ENCODE results near the gene UBASH3B. TPM values are rescaled to one million over a fixed set of nuclear protein-coding genes. Genes with fewer than 3 reads are reported as not detected.

Gene UBASH3B
- total RNA-seq, 1 experiment from 2014 or later: 8.0 TPM

DNA sequence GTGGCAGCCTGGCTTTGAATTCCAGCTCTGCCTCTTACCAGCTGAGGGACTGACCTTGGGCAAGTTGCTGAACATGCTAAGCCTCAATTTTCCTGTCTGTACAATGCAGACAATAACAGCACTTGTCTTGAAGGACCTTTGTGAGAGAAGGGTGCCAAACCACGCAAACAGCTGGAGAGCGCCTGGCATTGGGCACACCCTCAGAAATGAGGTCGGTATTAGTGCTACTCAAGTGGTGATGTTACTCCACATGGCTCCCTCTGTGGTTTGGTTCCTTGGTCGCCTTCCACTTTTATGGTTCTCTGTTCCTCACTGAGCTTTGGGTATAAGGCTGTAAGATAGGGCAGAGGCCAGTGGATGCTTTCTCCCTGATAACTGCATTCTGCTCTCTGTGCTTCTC lies 8.2 kb downstream of the UBASH3B start:
- no peak overlapping the region for H4K5ac ChIP-seq (ENCODE audit: insufficient read length, low read depth, low read length)
- TF ChIP-seq, protein P1, sequence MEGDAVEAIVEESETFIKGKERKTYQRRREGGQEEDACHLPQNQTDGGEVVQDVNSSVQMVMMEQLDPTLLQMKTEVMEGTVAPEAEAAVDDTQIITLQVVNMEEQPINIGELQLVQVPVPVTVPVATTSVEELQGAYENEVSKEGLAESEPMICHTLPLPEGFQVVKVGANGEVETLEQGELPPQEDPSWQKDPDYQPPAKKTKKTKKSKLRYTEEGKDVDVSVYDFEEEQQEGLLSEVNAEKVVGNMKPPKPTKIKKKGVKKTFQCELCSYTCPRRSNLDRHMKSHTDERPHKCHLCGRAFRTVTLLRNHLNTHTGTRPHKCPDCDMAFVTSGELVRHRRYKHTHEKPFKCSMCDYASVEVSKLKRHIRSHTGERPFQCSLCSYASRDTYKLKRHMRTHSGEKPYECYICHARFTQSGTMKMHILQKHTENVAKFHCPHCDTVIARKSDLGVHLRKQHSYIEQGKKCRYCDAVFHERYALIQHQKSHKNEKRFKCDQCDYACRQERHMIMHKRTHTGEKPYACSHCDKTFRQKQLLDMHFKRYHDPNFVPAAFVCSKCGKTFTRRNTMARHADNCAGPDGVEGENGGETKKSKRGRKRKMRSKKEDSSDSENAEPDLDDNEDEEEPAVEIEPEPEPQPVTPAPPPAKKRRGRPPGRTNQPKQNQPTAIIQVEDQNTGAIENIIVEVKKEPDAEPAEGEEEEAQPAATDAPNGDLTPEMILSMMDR (conservative IDR thresholded peaks at IDR 0.05): no peak
- no peaks in the 10 kb centered on the region for H3K79me2 ChIP-seq (ENCODE audit: insufficient read depth, low read length)
- H3K27ac Mint-ChIP-seq: no peak overlapping the region
- no peak overlapping the region for H3K4me2 ChIP-seq (ENCODE audit: insufficient read depth, insufficient read length, low read length)
- H3K23me2 ChIP-seq (ENCODE audit: insufficient read length, low read depth, low read length, poor library complexity, severe bottlenecking): no peaks in the 10 kb centered on the region
- no peak overlapping the region for H2BK120ac ChIP-seq (ENCODE audit: low read depth, low read length, poor library complexity, severe bottlenecking)
- no peaks in the 10 kb centered on the region for H3K27me3 ChIP-seq (ENCODE audit: insufficient read depth, low read length)
- DNase-seq: no peak
- no peak overlapping the region for H2AK5ac ChIP-seq (ENCODE audit: insufficient read length, low read length)
- no peak overlapping the region for H4K91ac ChIP-seq (ENCODE audit: insufficient read length, low read depth, low read length)
- H2BK20ac ChIP-seq (ENCODE audit: low read depth, low read length, poor library complexity, severe bottlenecking): no peak overlapping the region
- H2BK5ac ChIP-seq (ENCODE audit: insufficient read length, low read length): no peak overlapping the region
- H4K20me1 ChIP-seq (ENCODE audit: control insufficient read depth, insufficient read depth, insufficient read length): no peaks in the 10 kb centered on the region
- no peaks in the 10 kb centered on the region for H3K4me1 ChIP-seq (ENCODE audit: insufficient read depth, low read length)
- no peak overlapping the region for H3K4me3 Mint-ChIP-seq
- no CpG with 5 or more reads among the region's 4 CpGs for WGBS (ENCODE audit: extremely low coverage, insufficient read length, low lambda C conversion rate)
- no peak overlapping the region for H4K8ac ChIP-seq (replicated peaks; ENCODE audit: insufficient read length, low read depth, low read length)
- no peak overlapping the region for H3K56ac ChIP-seq (ENCODE audit: insufficient read length, low read depth, low read length)
- H3K18ac ChIP-seq (ENCODE audit: insufficient read length, low read depth, low read length): no peak overlapping the region
- H3K14ac ChIP-seq (ENCODE audit: insufficient read depth, low read length): no peak overlapping the region
- no peaks in the 10 kb centered on the region for H3K9me3 ChIP-seq (ENCODE audit: control insufficient read depth, low read depth, low read length)
- H3K27me3 Mint-ChIP-seq (ENCODE audit: low read depth): peaks cover 2% of the 10 kb centered on the region; the same call in 1 of the 2 replicates
- H3K9me3 Mint-ChIP-seq: peaks cover 0 to 3% of the 10 kb centered on the region in 2 experiments; a peak in 2 of 5 replicates
- H2AFZ ChIP-seq (ENCODE audit: low read length): no peak overlapping the region
- H3K36me3 Mint-ChIP-seq (ENCODE audit: insufficient read depth in 1 of 3, low read depth in 3 of 3): peaks cover 0 to 3% (median 3%) of the 10 kb centered on the region in 3 experiments; a peak in 3 of 7 replicates
- no peak overlapping the region for H3K23ac ChIP-seq (ENCODE audit: insufficient read length, low read depth, low read length)
- H3K27ac ChIP-seq (ENCODE audit: insufficient read length, low read depth, low read length): no peak overlapping the region
- H2BK12ac ChIP-seq (ENCODE audit: insufficient read length, low read depth, low read length): no peak overlapping the region
- no peak overlapping the region for H3T11ph ChIP-seq (ENCODE audit: low read length)
- H3K4ac ChIP-seq (ENCODE audit: low read depth, low read length): no peak overlapping the region
- H3K4me1 Mint-ChIP-seq: peaks cover 7 to 14% of the 10 kb centered on the region in 2 experiments
- H3K9ac ChIP-seq (ENCODE audit: extremely low read depth, insufficient read length, low read length): no peak overlapping the region
- H2BK15ac ChIP-seq (ENCODE audit: low read depth, low read length): no peak overlapping the region
- H3K79me1 ChIP-seq (ENCODE audit: insufficient read depth, low read depth, low read length, poor library complexity, severe bottlenecking): no peaks in the 10 kb centered on the region
